Adrenal gland (tissue), 12 donors: ENCODE results near the gene OPN4. TPM values are rescaled to one million over a fixed set of nuclear protein-coding genes. Genes with fewer than 3 reads are reported as not detected.

ENCODE experiments used
- DNase-seq, 7 donors: peaks; one replicate each; pipeline ENCODE4 v3.0.0-alpha.2; 2019 to 2020
- H3K27ac ChIP-seq, 5 donors: fragments of 200-600 bp; sonication (generic) in 4 of 5; 1 replicate in 3 of 5; 2 replicates in 2 of 5; pipeline versions ENCODE4 v1.5.1 to v1.8.0; 2016 to 2020; ENCODE audit warnings: mild to moderate bottlenecking in 1 of 5
- H3K27me3 ChIP-seq: fragments of 200-600 bp; 2 replicates; pipeline ENCODE4 v1.8.0; 2021
- H3K36me3 ChIP-seq, 2 donors: fragments of 200-600 bp; replicated peaks in 1 of 2; 1 replicate in 1 of 2; 2 replicates in 1 of 2; pipeline versions ENCODE4 v1.5.1 to v1.8.0; 2018 to 2022
- H3K4me1 ChIP-seq, 2 donors: fragments of 200-600 bp; replicated peaks in 1 of 2; 1 replicate in 1 of 2; 2 replicates in 1 of 2; pipeline versions ENCODE4 v1.5.1 to v1.8.0; 2018 to 2021
- H3K4me3 ChIP-seq, 4 donors: fragments of 200-600 bp; sonication (generic) in 3 of 4; one replicate each; pipeline ENCODE4 v1.5.1; 2016 to 2018
- H3K9me3 ChIP-seq, 3 donors: fragments of 200-600 bp; sonication (generic) in 1 of 3; replicated peaks in 1 of 3; 1 replicate in 2 of 3; 2 replicates in 1 of 3; pipeline versions ENCODE4 v1.5.1 to v1.8.0; 2016 to 2021
- POLR2A ChIP-seq, 2 donors: fragments of 450-650 bp; IDR thresholded peaks; one replicate each; pipeline ENCODE4 v1.6.1; 2017; ENCODE audit warnings: antibody characterized with exemption in 2 of 2, mild to moderate bottlenecking in 2 of 2, moderate library complexity in 1 of 2
- WGBS, 4 donors: extraction: QIAGEN DNeasy Blood & Tissue Kit in 2 of 4; methylation state at CpG; one replicate each; pipeline versions ENCODE4 v1.1.5 to v1.1.7; 2013 to 2017; 5-methylcytosine and 5-hydroxymethylcytosine counted together
- intact Hi-C, 2 donors: fragments of 100-400 bp; cut with DNase I; formaldehyde crosslinking; loops; one replicate each; pipeline versions ENCODE4 v1.14.1 to v1.15.0; 2022 to 2023
- polyA plus RNA-seq, 3 donors: library from polyadenylated mRNA; stranded (reverse); fragments of 200-250 nt in 2 of 3; fragments of 350-450 nt in 1 of 3; fragmentation: Illumina TruSeq in 1 of 3; extraction: RNeasy Lipid Tissue Mini Kit (QIAGEN cat#74804) in 1 of 3; gene quantifications; one replicate each; pipeline ENCODE4 v1.2.3, GENCODE V29; 2013 to 2014
- total RNA-seq, 9 donors: library from RNA; depleted of rRNA in 4 of 9; stranded (reverse); fragments of >200 nt in 4 of 9; fragments of 120-200 nt in 1 of 9; fragmentation: NEBNext Ultra II Directional in 1 of 9; extraction: Animal tissue kit (Norgen Biotek cat#: 25700) in 1 of 9; gene quantifications; one replicate each; pipeline versions ENCODE4 v1.1.0 to v1.2.4, GENCODE V29; 2013 to 2023
- TF ChIP-seq, protein P1 (sequence below), 6 experiments: fragments of 450-650 bp in 4 of 6; fragments of 200-600 bp in 2 of 6; sonication (generic) in 1 of 6; IDR thresholded peaks; 1 replicate in 5 of 6; 2 replicates in 1 of 6; pipeline versions ENCODE4 v1.5.1 to v1.8.0; 2016 to 2021; ENCODE audit warnings: antibody characterized with exemption in 6 of 6, mild to moderate bottlenecking in 2 of 6, moderate library complexity in 1 of 6
- donor health status: healthy with polysubstance abuse.
- donor health status: Bipolar disorder and iron deficiency.
- donor health status: DM: yes; HTN: yes; CAD: no.
- donor health status: DM: no; HTN: no; CAD: no.
- donor health status: DM: no; HTN: no; CAD: no.
- donor health status: DM: yes; HTN: yes; CAD: no.

OPN4 gene
- total and polyA plus RNA-seq, 12 donors, result 0.28 to 1.2 (median 0.30) TPM; not detected in 7

- DNase-seq, result no peak
- Histone ChIP-seq H3K36me3 (no peaks in the 10 kb centered on the region), H3K4me1 (peaks cover 6 to 11% of the 10 kb centered on the region in 2 donors), H3K27me3 (no peaks in the 10 kb centered on the region), H3K27ac (no peak overlapping the region), H3K9me3 (no peaks in the 10 kb centered on the region), H3K4me3 (no peak overlapping the region)
- WGBS, 4 donors, result 73 to 84% (median 83%) methylated on average over 1 to 4 of the region's 4 CpGs; no CpG with 5 or more reads in 1 of the 4 donors
- TF ChIP-seq, protein P1, sequence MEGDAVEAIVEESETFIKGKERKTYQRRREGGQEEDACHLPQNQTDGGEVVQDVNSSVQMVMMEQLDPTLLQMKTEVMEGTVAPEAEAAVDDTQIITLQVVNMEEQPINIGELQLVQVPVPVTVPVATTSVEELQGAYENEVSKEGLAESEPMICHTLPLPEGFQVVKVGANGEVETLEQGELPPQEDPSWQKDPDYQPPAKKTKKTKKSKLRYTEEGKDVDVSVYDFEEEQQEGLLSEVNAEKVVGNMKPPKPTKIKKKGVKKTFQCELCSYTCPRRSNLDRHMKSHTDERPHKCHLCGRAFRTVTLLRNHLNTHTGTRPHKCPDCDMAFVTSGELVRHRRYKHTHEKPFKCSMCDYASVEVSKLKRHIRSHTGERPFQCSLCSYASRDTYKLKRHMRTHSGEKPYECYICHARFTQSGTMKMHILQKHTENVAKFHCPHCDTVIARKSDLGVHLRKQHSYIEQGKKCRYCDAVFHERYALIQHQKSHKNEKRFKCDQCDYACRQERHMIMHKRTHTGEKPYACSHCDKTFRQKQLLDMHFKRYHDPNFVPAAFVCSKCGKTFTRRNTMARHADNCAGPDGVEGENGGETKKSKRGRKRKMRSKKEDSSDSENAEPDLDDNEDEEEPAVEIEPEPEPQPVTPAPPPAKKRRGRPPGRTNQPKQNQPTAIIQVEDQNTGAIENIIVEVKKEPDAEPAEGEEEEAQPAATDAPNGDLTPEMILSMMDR (IDR thresholded peaks at IDR 0.05), result no peak
- TF ChIP-seq POLR2A (IDR thresholded peaks at IDR 0.05), result no peak
- intact Hi-C loops, result loop anchor here in 1 of 2 donors (5.0 kb wide), 1 partner anchor 190 kb away; no protein-coding TSS in a partner anchor
Observed at GRCh38 chr10:86707505-86707904, 53.2 kb downstream of the OPN4 start.

DNA sequence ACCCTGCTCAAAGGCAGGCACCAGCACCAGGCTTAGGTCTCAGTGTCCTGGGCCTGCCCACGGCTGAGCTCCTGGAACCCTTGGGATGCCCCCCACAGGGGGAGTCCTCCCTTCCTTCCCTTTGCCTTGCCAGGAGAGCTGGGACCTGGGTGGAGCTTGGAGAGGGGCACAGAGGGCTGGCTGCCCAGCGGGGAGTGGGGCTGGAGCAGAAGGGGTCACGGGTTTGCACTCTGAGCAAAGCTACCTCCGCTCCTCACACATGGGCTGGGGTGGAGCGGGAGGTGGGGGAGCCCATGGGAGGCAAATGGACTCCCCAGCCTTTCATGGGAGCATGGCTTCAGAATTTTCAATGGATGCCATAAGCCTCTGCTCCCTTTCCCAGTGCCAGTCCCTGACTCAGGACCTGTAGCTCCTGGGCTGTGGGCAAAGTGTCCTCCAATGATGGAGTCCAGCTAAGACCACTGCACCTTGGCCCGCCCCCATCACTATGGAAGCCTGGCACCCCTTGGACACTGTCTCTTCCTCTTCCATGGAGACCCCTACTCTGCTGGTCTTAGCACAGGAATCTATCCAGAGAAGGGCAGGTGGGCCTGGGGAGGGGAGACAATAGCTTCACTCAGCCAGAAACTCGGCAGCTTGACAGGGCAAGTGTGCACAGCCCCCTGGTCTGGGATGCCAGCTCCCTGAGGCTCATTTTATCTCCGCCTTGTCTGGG is 53.9 kb downstream of the OPN4 start:
- H3K4me1 ChIP-seq, result peaks cover 6 to 11% of the 10 kb centered on the region in 2 donors
- no peak overlapping the region for H3K4me3 ChIP-seq
- H3K36me3 ChIP-seq, result no peaks in the 10 kb centered on the region
- intact Hi-C loops, result loop anchor here in 1 of 2 donors (5.0 kb wide), 1 partner anchor 189 kb away; no protein-coding TSS in a partner anchor
- no peaks in the 10 kb centered on the region for H3K9me3 ChIP-seq
- DNase-seq, result no peak
- WGBS, 4 donors, result 93 to 95% (median 93%) methylated on average over 7 to 8 of the region's 8 CpGs
- no peak overlapping the region for H3K27ac ChIP-seq
- H3K27me3 ChIP-seq, result no peaks in the 10 kb centered on the region
- TF ChIP-seq, protein P1 (IDR thresholded peaks at IDR 0.05), result no peak
- no peak for TF ChIP-seq POLR2A (IDR thresholded peaks at IDR 0.05)

DNA sequence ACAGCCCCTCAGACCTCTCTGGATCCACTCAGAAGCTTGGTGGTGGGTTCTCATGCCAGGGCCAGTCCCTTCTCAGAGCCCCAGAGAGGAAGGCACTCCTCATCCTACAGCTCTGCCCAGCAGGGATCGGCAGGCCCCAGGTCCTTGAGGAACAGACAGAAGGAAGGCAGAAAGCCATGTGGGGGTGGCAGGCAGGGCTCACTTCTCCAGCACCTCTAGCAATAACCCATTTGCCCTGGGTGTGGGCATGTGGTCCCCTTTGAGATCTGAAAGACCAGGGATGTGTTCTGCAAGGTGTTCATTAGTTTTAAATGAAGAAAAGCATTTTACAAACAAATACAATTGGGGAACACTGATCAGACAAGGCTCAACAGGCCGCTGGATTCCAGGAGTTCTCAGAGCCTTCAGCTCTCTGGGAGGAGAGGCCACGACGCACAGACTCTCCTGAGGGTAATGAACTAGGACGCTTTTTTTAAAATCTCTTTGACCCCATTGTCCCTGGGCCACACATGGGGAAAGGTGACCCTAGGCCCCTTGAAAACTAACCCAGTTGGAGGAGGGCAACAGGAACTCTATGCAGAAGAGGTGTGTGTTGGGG is 54.5 kb downstream of the OPN4 start:
- Histone ChIP-seq H3K36me3 (no peaks in the 10 kb centered on the region), H3K27me3 (no peaks in the 10 kb centered on the region), H3K4me3 (no peak overlapping the region), H3K27ac (no peak overlapping the region), H3K4me1 (peaks cover 6 to 11% of the 10 kb centered on the region in 2 donors), H3K9me3 (no peaks in the 10 kb centered on the region)
- 76 to 87% (median 85%) methylated on average over 5 of the region's 5 CpGs for WGBS, 4 donors
- no peak for DNase-seq
- intact Hi-C loops, result loop anchor here in 1 of 2 donors (5.0 kb wide), 1 partner anchor 188 kb away; no protein-coding TSS in a partner anchor
- no peak for TF ChIP-seq POLR2A (IDR thresholded peaks at IDR 0.05)
- TF ChIP-seq, protein P1 (IDR thresholded peaks at IDR 0.05), result no peak

DNA sequence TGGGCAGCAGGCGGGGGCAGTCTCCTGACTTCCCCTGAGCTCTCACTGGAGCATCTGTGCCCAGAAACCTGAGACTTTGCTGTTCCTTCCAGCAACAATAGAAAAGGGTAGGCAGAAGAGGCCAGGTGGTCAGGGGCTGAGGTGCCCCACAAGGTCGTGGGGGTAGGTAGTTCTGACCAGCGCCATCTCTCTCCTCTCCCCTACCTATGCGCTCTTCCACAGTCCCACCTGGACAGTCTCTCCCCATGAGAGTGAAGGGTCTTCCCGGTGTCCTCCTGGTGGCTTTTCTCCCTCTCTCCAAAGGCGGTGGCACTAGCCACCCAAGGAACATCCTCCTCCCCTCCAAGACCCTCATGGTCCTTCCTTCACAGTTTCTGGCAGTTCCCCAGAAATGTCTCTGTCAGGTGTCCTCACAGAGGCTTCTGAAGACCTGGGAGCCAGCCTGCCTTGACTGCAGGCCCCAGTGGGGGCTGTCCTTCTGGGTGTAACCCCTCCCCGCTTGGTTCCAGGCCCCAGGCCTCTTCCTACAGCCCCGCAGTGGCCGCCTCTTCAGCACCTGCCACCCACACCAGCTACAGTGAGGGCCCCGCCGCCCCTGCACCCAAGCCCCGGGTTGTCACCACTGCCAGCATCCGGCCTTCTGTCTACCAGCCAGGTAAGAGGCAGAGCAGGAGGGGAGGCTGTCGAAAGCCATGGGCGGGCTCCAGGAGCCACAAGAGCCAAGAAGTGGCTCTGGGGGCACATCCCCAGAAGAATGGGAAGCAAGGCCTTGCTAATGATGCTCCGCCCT is 55.2 kb downstream of the OPN4 start:
- peaks cover 6 to 11% of the 10 kb centered on the region in 2 donors for H3K4me1 ChIP-seq
- 93 to 96% (median 95%) methylated on average over 11 to 16 of the region's 16 CpGs for WGBS, 4 donors
- H3K4me3 ChIP-seq, result no peak overlapping the region
- H3K36me3 ChIP-seq, result no peaks in the 10 kb centered on the region
- no peaks in the 10 kb centered on the region for H3K9me3 ChIP-seq
- TF ChIP-seq, protein P1 (IDR thresholded peaks at IDR 0.05), result no peak
- TF ChIP-seq POLR2A (IDR thresholded peaks at IDR 0.05), result no peak
- no peak for DNase-seq
- intact Hi-C loops, result loop anchor here in 1 of 2 donors (5.0 kb wide), 1 partner anchor 188 kb away; no protein-coding TSS in a partner anchor
- no peaks in the 10 kb centered on the region for H3K27me3 ChIP-seq
- H3K27ac ChIP-seq, result no peak overlapping the region
